ENCODE data around the gene BCR.

GRCh38 chr22:23274891-23275694, 94.8 kb downstream of the BCR start:
- no peak for TF ChIP-seq CTCF (IDR thresholded peaks at IDR 0.05)
- no peak for TF ChIP-seq POLR2A (IDR thresholded peaks at IDR 0.05)
